H9 (cell line): ENCODE data around the gene TMEM181. TPM values are rescaled to one million over a fixed set of nuclear protein-coding genes. Genes with fewer than 3 reads are reported as not detected.

Experiments
- DNase-seq: peaks from one replicate; pipeline ENCODE4 v3.0.0-alpha.2; 2017
- H2AFZ ChIP-seq: one replicate; pipeline ENCODE4 v1.6.1; 2013; ENCODE audit warnings: mild to moderate bottlenecking, low read length, control low read depth, moderate library complexity
- H2AK5ac ChIP-seq: 2 replicates; pipeline ENCODE4 v1.6.1; 2013; ENCODE audit warnings: low read length, control low read depth, mixed read lengths; ENCODE audit not compliant: insufficient read length
- H2BK120ac ChIP-seq: one replicate; pipeline ENCODE4 v1.6.1; 2013; ENCODE audit warnings: low read depth, mild to moderate bottlenecking, low read length, control low read depth, inconsistent platforms; ENCODE audit not compliant: poor library complexity, severe bottlenecking
- H2BK12ac ChIP-seq: 2 replicates; pipeline ENCODE4 v1.6.1; 2013; ENCODE audit warnings: low read length, control low read depth, mixed read lengths, low read depth; ENCODE audit not compliant: insufficient read length
- H2BK15ac ChIP-seq: 2 replicates; pipeline ENCODE4 v1.6.1; 2013; ENCODE audit warnings: low read depth, low read length, control low read depth
- H2BK20ac ChIP-seq: one replicate; pipeline ENCODE4 v1.6.1; 2013; ENCODE audit warnings: low read depth, mild to moderate bottlenecking, low read length, control low read depth, inconsistent platforms; ENCODE audit not compliant: poor library complexity, severe bottlenecking
- H2BK5ac ChIP-seq: 2 replicates; pipeline ENCODE4 v1.6.1; 2013; ENCODE audit warnings: low read length, control low read depth, mixed read lengths; ENCODE audit not compliant: insufficient read length
- H3K14ac ChIP-seq: 2 replicates; pipeline ENCODE4 v1.6.1; 2013; ENCODE audit warnings: low read length, control low read depth; ENCODE audit not compliant: insufficient read depth
- H3K18ac ChIP-seq: 2 replicates; pipeline ENCODE4 v1.6.1; 2013; ENCODE audit warnings: low read depth, mild to moderate bottlenecking, mixed read lengths, low read length, control low read depth; ENCODE audit not compliant: insufficient read length
- H3K23ac ChIP-seq: 2 replicates; pipeline ENCODE4 v1.6.1; 2013; ENCODE audit warnings: low read length, control low read depth, mixed read lengths, low read depth; ENCODE audit not compliant: insufficient read length
- H3K23me2 ChIP-seq: 2 replicates; pipeline ENCODE4 v1.6.1; 2013; ENCODE audit warnings: low read depth, mild to moderate bottlenecking, mixed read lengths, low read length, control low read depth; ENCODE audit not compliant: insufficient read length, poor library complexity, severe bottlenecking
- H3K27ac ChIP-seq: 2 replicates; pipeline ENCODE4 v1.5.1; 2013; ENCODE audit warnings: low read length, control low read depth, mixed read lengths, low read depth; ENCODE audit not compliant: insufficient read length
- H3K27me3 ChIP-seq: 2 replicates; pipeline ENCODE4 v1.6.1; 2013; ENCODE audit warnings: low read length, control low read depth, inconsistent platforms; ENCODE audit not compliant: insufficient read depth
- H3K4ac ChIP-seq: 2 replicates; pipeline ENCODE4 v1.6.1; 2013; ENCODE audit warnings: low read depth, mild to moderate bottlenecking, control low read depth, inconsistent platforms, low read length, moderate library complexity
- H3K4me1 ChIP-seq: 2 replicates; pipeline ENCODE4 v1.6.1; 2013; ENCODE audit warnings: low read length, control low read depth, inconsistent platforms; ENCODE audit not compliant: insufficient read depth
- H3K4me2 ChIP-seq: 2 replicates; pipeline ENCODE4 v1.6.1; 2013; ENCODE audit warnings: low read length, control low read depth, mixed read lengths; ENCODE audit not compliant: insufficient read length, insufficient read depth
- H3K56ac ChIP-seq: 2 replicates; pipeline ENCODE4 v1.6.1; 2013; ENCODE audit warnings: low read depth, mild to moderate bottlenecking, mixed read lengths, low read length, control low read depth; ENCODE audit not compliant: insufficient read length
- H3K79me1 ChIP-seq: 2 replicates; pipeline ENCODE4 v1.6.1; 2013; ENCODE audit warnings: low read depth, mild to moderate bottlenecking, moderate library complexity, low read length, control low read depth, inconsistent platforms; ENCODE audit not compliant: insufficient read depth, poor library complexity, severe bottlenecking
- H3K79me2 ChIP-seq: 2 replicates; pipeline ENCODE4 v1.6.1; 2013; ENCODE audit warnings: low read length, control low read depth, inconsistent platforms; ENCODE audit not compliant: insufficient read depth
- H3K9ac ChIP-seq: 2 replicates; pipeline ENCODE4 v1.6.1; 2013; ENCODE audit warnings: low read length, control low read depth, mixed read lengths; ENCODE audit not compliant: insufficient read length; ENCODE audit errors: extremely low read depth
- H3K9me3 ChIP-seq: one replicate; pipeline ENCODE4 v1.6.1; 2013; ENCODE audit warnings: low read depth, low read length, inconsistent platforms; ENCODE audit not compliant: control insufficient read depth
- H3T11ph ChIP-seq: one replicate; pipeline ENCODE4 v1.6.1; 2013; ENCODE audit warnings: mild to moderate bottlenecking, low read length, control low read depth, inconsistent platforms
- H4K20me1 ChIP-seq: one replicate; pipeline ENCODE4 v1.6.1; 2013; ENCODE audit not compliant: control insufficient read depth, insufficient read length, insufficient read depth
- H4K5ac ChIP-seq: 2 replicates; pipeline ENCODE4 v1.6.1; 2013; ENCODE audit warnings: low read depth, mild to moderate bottlenecking, mixed read lengths, low read length, control low read depth; ENCODE audit not compliant: insufficient read length
- H4K8ac ChIP-seq: replicated peaks from 2 replicates; pipeline ENCODE4 v1.6.1; 2013; ENCODE audit warnings: low read length, control low read depth, mixed read lengths, low read depth; ENCODE audit not compliant: insufficient read length
- H4K91ac ChIP-seq: 2 replicates; pipeline ENCODE4 v1.6.1; 2013; ENCODE audit warnings: low read depth, mild to moderate bottlenecking, moderate library complexity, mixed read lengths, low read length, control low read depth; ENCODE audit not compliant: insufficient read length
- H3K27ac Mint-ChIP-seq, 3 experiments: 2 replicates in 2 of 3; 3 replicates in 1 of 3; pipeline ENCODE4 v1.8.0; 2020 to 2021; ENCODE audit warnings: mixed read lengths in 3 of 3, mild to moderate bottlenecking in 1 of 3, moderate library complexity in 1 of 3
- H3K27me3 Mint-ChIP-seq: 2 replicates; pipeline ENCODE4 v1.8.0; 2021; ENCODE audit warnings: low read depth, mild to moderate bottlenecking, moderate library complexity, mixed read lengths
- H3K36me3 Mint-ChIP-seq, 3 experiments: 2 replicates in 2 of 3; 3 replicates in 1 of 3; pipeline ENCODE4 v1.8.0; 2020 to 2021; ENCODE audit warnings: low read depth in 3 of 3, mixed read lengths in 3 of 3; ENCODE audit not compliant: insufficient read depth in 1 of 3
- H3K4me1 Mint-ChIP-seq, 2 experiments: 2 replicates each; pipeline ENCODE4 v1.8.0; 2020; ENCODE audit warnings: mixed read lengths in 2 of 2
- H3K4me3 Mint-ChIP-seq, 2 experiments: 2 replicates in 1 of 2; 3 replicates in 1 of 2; pipeline ENCODE4 v1.8.0; 2020 to 2021; ENCODE audit warnings: mild to moderate bottlenecking in 2 of 2, mixed read lengths in 2 of 2, moderate library complexity in 1 of 2
- H3K9me3 Mint-ChIP-seq, 2 experiments: 2 replicates in 1 of 2; 3 replicates in 1 of 2; pipeline ENCODE4 v1.8.0; 2020; ENCODE audit warnings: mild to moderate bottlenecking in 2 of 2, mixed read lengths in 2 of 2, moderate library complexity in 1 of 2
- CTCF ChIP-seq: fragments of 200-600 bp; sonication (generic); conservative IDR thresholded peaks from 3 replicates; pipeline ENCODE4 v1.8.0; 2021; ENCODE audit warnings: antibody characterized with exemption, mild to moderate bottlenecking
- WGBS: extraction: QIAGEN DNeasy Blood & Tissue Kit; methylation state at CpG from one replicate; pipeline ENCODE4 v1.1.7; 2013; ENCODE audit warnings: missing lambda C conversion rate, low lambda C conversion rate, mixed read lengths; ENCODE audit not compliant: insufficient read length; ENCODE audit errors: extremely low coverage; 5-methylcytosine and 5-hydroxymethylcytosine counted together
- total RNA-seq: library from RNA; stranded (reverse); gene quantifications from 2 replicates; pipeline ENCODE4 v1.2.1, GENCODE V29; 2021

TMEM181 gene
- total RNA-seq, 1 experiment from 2014 or later: 24.4 TPM

GRCh38 chr6:158559338-158559894, 475 bp upstream of the TMEM181 start:
- Histone ChIP-seq H3K27me3 (no peaks in the 10 kb centered on the region), H3K4me2 (peak overlapping the region; percentile 69), H3K79me1 (no peaks in the 10 kb centered on the region), H4K8ac (no peak overlapping the region), H3K23me2 (peaks cover 4% of the 10 kb centered on the region), H3K27ac (no peak overlapping the region), H2BK20ac (no peak overlapping the region), H2AK5ac (no peak overlapping the region), H2BK5ac (no peak overlapping the region), H4K91ac (no peak overlapping the region), H2BK15ac (no peak overlapping the region), H3K4me1 (peaks cover 7% of the 10 kb centered on the region; the same call in 1 of the 2 replicates), H3K18ac (peak overlapping the region; percentile 9), H3T11ph (no peak overlapping the region), H3K56ac (no peak overlapping the region), H4K20me1 (no peaks in the 10 kb centered on the region), H3K14ac (peak overlapping the region; percentile 79; the same call in 1 of the 2 replicates), H3K23ac (no peak overlapping the region), H3K9me3 (no peaks in the 10 kb centered on the region), H3K79me2 (peaks cover 20% of the 10 kb centered on the region; the same call in 1 of the 2 replicates), H3K9ac (peak overlapping the region; percentile 36), H2AFZ (no peak overlapping the region), H4K5ac (no peak overlapping the region), H2BK120ac (no peak overlapping the region), H3K4ac (no peak overlapping the region), H2BK12ac (no peak overlapping the region)
- no peak for TF ChIP-seq CTCF
- H3K27ac Mint-ChIP-seq: no peak overlapping the region; a peak in 1 of 7 replicates
- H3K9me3 Mint-ChIP-seq: no peaks in the 10 kb centered on the region
- H3K27me3 Mint-ChIP-seq: no peaks in the 10 kb centered on the region
- H3K4me3 Mint-ChIP-seq: peak overlapping the region; percentile 74 to 86
- no CpG with 5 or more reads among the region's 14 CpGs for WGBS
- peaks cover 0 to 6% (median 0%) of the 10 kb centered on the region in 3 experiments; a peak in 3 of 7 replicates for H3K36me3 Mint-ChIP-seq
- DNase-seq: no peak
- peaks cover 26 to 29% of the 10 kb centered on the region in 2 experiments for H3K4me1 Mint-ChIP-seq
